RWPE1 (cell line): Measurements from ENCODE around the gene CARD10.
A peak's percentile ranks its signal among the peaks of the same experiment; 100 is the strongest.

Experiments used
- CTCF ChIA-PET: fragments of 350-600 bp; sonication (Branson Sonifier 250); formaldehyde crosslinking; extraction: SDS; loops from one replicate; lab custom pipeline; 2021; lab: Yijun Ruan, JAX
- POLR2A ChIA-PET: fragments of 400-600 bp; formaldehyde crosslinking; extraction: SDS; loops from one replicate; lab custom pipeline; 2020; ENCODE audit warnings: antibody characterized with exemption; ENCODE audit not compliant: low non-redundant PET; lab: Yijun Ruan, JAX
- DNase-seq: peaks from one replicate; pipeline ENCODE4 v3.0.0; 2012; ENCODE audit warnings: low spot score
- H3K27ac ChIP-seq: fragments of 450-650 bp; 2 replicates; pipeline ENCODE4 v1.5.1; 2017
- CTCF ChIP-seq: fragments of 450-650 bp; conservative IDR thresholded peaks from 2 replicates; pipeline ENCODE4 v1.5.1; 2017; ENCODE audit warnings: low read depth, mild to moderate bottlenecking

Gene CARD10

GRCh38 chr22:37510091-37510490, 9.1 kb downstream of the CARD10 start:
- DNase-seq = no peak
- TF ChIP-seq CTCF = no peak
- ChIA-PET POLR2A (no interaction called here), CTCF (no interaction called here)
- H3K27ac ChIP-seq = peak overlapping the region; percentile 96

- TF ChIP-seq CTCF = no peak
- ChIA-PET POLR2A (no interaction called here), CTCF (interaction anchor here (1.2 kb wide), 1 partner anchor 10 kb away, joined by 3 read pairs; no protein-coding TSS in a partner anchor)
Observed at GRCh38 chr22:37509059-37509860, 10.0 kb downstream of the CARD10 start.

GRCh38 chr22:37508431-37508992, 10.7 kb downstream of the CARD10 start:
- ChIA-PET POLR2A (no interaction called here), CTCF (interaction anchor here (0.6 to 1.2 kb wide), 2 partner anchors 9 to 60 kb away, joined by 3 read pairs; no protein-coding TSS in a partner anchor)

More at GRCh38 chr22:37509059-37509860, 10.0 kb downstream of the CARD10 start:
- H3K27ac ChIP-seq = peak overlapping the region; percentile 96
- no peak for DNase-seq

GRCh38 chr22:37507731-37508130, 11.5 kb downstream of the CARD10 start:
- no peak for TF ChIP-seq CTCF
- CTCF ChIA-PET = interaction anchor here (0.6 kb wide), 1 partner anchor 59 kb away, joined by 3 read pairs; no protein-coding TSS in a partner anchor

More at GRCh38 chr22:37508431-37508992, 10.7 kb downstream of the CARD10 start:
- peak overlapping the region; percentile 96 for H3K27ac ChIP-seq
- no peak for DNase-seq
- TF ChIP-seq CTCF = no peak; the same call in 1 of the 2 replicates

GRCh38 chr22:37505989-37506388, 13.2 kb downstream of the CARD10 start:
- no peak for TF ChIP-seq CTCF
- CTCF ChIA-PET = no interaction called here
- DNase-seq = no peak
- POLR2A ChIA-PET = no interaction called here
- H3K27ac ChIP-seq = peak overlapping the region; percentile 96

More at GRCh38 chr22:37507731-37508130, 11.5 kb downstream of the CARD10 start:
- H3K27ac ChIP-seq = peak overlapping the region; percentile 96
- no peak for DNase-seq
- POLR2A ChIA-PET = no interaction called here

GRCh38 chr22:37505565-37505964, 13.7 kb downstream of the CARD10 start:
- CTCF ChIA-PET = no interaction called here
- no peak for DNase-seq
- H3K27ac ChIP-seq = peak overlapping the region; percentile 96
- no peak for TF ChIP-seq CTCF
- POLR2A ChIA-PET = no interaction called here
